HCT116 (cell line): ENCODE measurements around the gene ZNF692. TPM values are rescaled to one million over a fixed set of nuclear protein-coding genes. Genes with fewer than 3 reads are reported as not detected.

Experiments used
- ATAC-seq: fragments of 200-7000 bp; cut with Tn5 transposase; 2 replicates; pipeline ENCODE4 v1.9.1; 2020; ENCODE audit warnings: mild to moderate bottlenecking, moderate library complexity
- BruUV-seq: library from RNA; stranded (reverse); fragments of 400-500 nt; replicated peaks from 2 replicates; lab custom pipeline; 2021; lab: Mats Ljungman, UMichigan
- CTCF ChIA-PET: fragments of 300-600 bp; sonication (Branson Sonifier 250); formaldehyde crosslinking; loops from one replicate; lab custom pipeline; 2021; ENCODE audit warnings: antibody characterized with exemption; lab: Charles Lee
- POLR2A ChIA-PET: fragments of 300-600, 350-600 bp; sonication (Branson Sonifier 250); formaldehyde crosslinking; loops from one replicate; lab custom pipeline; 2021; ENCODE audit warnings: antibody characterized with exemption; lab: Charles Lee
- RAD21 ChIA-PET, 2 experiments: fragments of 300-600 bp; sonication (Branson Sonifier 250); formaldehyde crosslinking; loops; one replicate each; lab custom pipeline; 2023; ENCODE audit warnings: low total read pairs in 2 of 2; ENCODE audit not compliant: uncharacterized antibody in 2 of 2, unreplicated experiment in 2 of 2, low non-redundant PET in 1 of 2; lab: Charles Lee
- DNase-seq: peaks from one replicate; pipeline ENCODE4 v3.0.0-alpha.2; 2010; ENCODE audit warnings: low read depth, low spot score
- H2AFZ ChIP-seq: fragments of 200-600 bp; shearing (Covaris generic), sonication (generic); 2 replicates; pipeline ENCODE4 v1.6.1; 2017; ENCODE audit warnings: low read depth, mixed run types, mixed read lengths, antibody characterized with exemption, low read length; ENCODE audit not compliant: poor library complexity, severe bottlenecking
- H3K27ac ChIP-seq: 2 replicates; pipeline ENCODE4 v1.5.1; 2012; ENCODE audit warnings: low read depth, low read length
- H3K27me3 ChIP-seq: fragments of 200-600 bp; sonication (generic); 2 replicates; pipeline ENCODE4 v1.6.1; 2016; ENCODE audit warnings: mixed run types, low read length, mixed read lengths; ENCODE audit not compliant: insufficient read depth
- H3K36me3 ChIP-seq, 2 experiments: fragments of 200-500 bp in 1 of 2; fragments of 200-600 bp in 1 of 2; sonication (Bioruptor generic) in 1 of 2; sonication (generic) in 1 of 2; 2 replicates each; pipeline versions ENCODE4 v1.5.1 to v1.6.1; 2014 to 2016; ENCODE audit warnings: low read length in 2 of 2, inconsistent platforms in 1 of 2, mixed read lengths in 1 of 2, mixed run types in 1 of 2; ENCODE audit not compliant: insufficient read depth in 2 of 2, control insufficient read depth in 1 of 2
- H3K4me1 ChIP-seq, 2 experiments: fragments of 200-600 bp in 1 of 2; sonication (generic) in 1 of 2; 2 replicates each; pipeline versions ENCODE4 v1.5.1 to v1.6.1; 2012 to 2017; ENCODE audit warnings: low read length in 2 of 2, inconsistent platforms in 1 of 2, mild to moderate bottlenecking in 1 of 2, mixed read lengths in 1 of 2, mixed run types in 1 of 2, moderate library complexity in 1 of 2; ENCODE audit not compliant: insufficient read depth in 2 of 2, control insufficient read depth in 1 of 2
- H3K4me2 ChIP-seq: fragments of 200-600 bp; sonication (generic); 2 replicates; pipeline ENCODE4 v1.6.1; 2017; ENCODE audit warnings: mixed run types, low read length, mixed read lengths
- H3K4me3 ChIP-seq, 2 experiments: fragments of 200-600 bp in 1 of 2; sonication (generic) in 1 of 2; replicated peaks in 1 of 2; 2 replicates each; pipeline ENCODE4 v1.5.1; 2011 to 2016; ENCODE audit warnings: low read length in 2 of 2, control low read depth in 1 of 2, low read depth in 1 of 2, mild to moderate bottlenecking in 1 of 2, mixed read lengths in 1 of 2, mixed run types in 1 of 2
- H3K79me2 ChIP-seq: fragments of 200-600 bp; sonication (generic); 2 replicates; pipeline ENCODE4 v1.6.1; 2017; ENCODE audit warnings: mild to moderate bottlenecking, mixed run types, low read length, moderate library complexity, mixed read lengths; ENCODE audit not compliant: insufficient read depth
- H3K9ac ChIP-seq: fragments of 200-600 bp; sonication (generic); 2 replicates; pipeline ENCODE4 v1.6.1; 2016; ENCODE audit warnings: low read length, mixed read lengths
- H3K9me2 ChIP-seq: fragments of 200-600 bp; sonication (generic), shearing (Covaris generic); 2 replicates; pipeline ENCODE4 v1.6.1; 2017; ENCODE audit warnings: mixed run types, mild to moderate bottlenecking, moderate library complexity; ENCODE audit not compliant: insufficient read depth
- H3K9me3 ChIP-seq, 2 experiments: fragments of 200-500 bp in 1 of 2; fragments of 200-600 bp in 1 of 2; sonication (Bioruptor generic) in 1 of 2; sonication (generic) in 1 of 2; 2 replicates each; pipeline ENCODE4 v1.6.1; 2014 to 2017; ENCODE audit warnings: low read length in 2 of 2, mixed read lengths in 2 of 2, inconsistent platforms in 1 of 2, low read depth in 1 of 2, mild to moderate bottlenecking in 1 of 2, mixed run types in 1 of 2, moderate library complexity in 1 of 2; ENCODE audit not compliant: control insufficient read depth in 1 of 2, insufficient read depth in 1 of 2
- H4K20me1 ChIP-seq: fragments of 200-600 bp; sonication (generic), shearing (Covaris generic); 2 replicates; pipeline ENCODE4 v1.6.1; 2017; ENCODE audit warnings: mixed run types, mild to moderate bottlenecking, moderate library complexity; ENCODE audit not compliant: insufficient read depth
- EGR1 ChIP-seq: IDR thresholded peaks from 2 replicates; pipeline ENCODE4 v1.6.1; 2012; ENCODE audit warnings: low read depth
- EZH2 ChIP-seq: fragments of 200-600 bp; sonication (generic); IDR thresholded peaks from 2 replicates; pipeline ENCODE4 v1.6.1; 2017; ENCODE audit warnings: antibody characterized with exemption, mixed run types
- FOSL1 ChIP-seq: IDR thresholded peaks from 2 replicates; pipeline ENCODE4 v1.6.1; 2012; ENCODE audit warnings: low read depth
- JUND ChIP-seq: IDR thresholded peaks from 2 replicates; pipeline ENCODE4 v1.6.1; 2012
- POLR2AphosphoS5 ChIP-seq: IDR thresholded peaks from 2 replicates; pipeline ENCODE4 v1.6.1; 2011; ENCODE audit warnings: mild to moderate bottlenecking, low read depth, low read length, moderate library complexity
- SIN3A ChIP-seq: IDR thresholded peaks from 2 replicates; pipeline ENCODE4 v1.6.1; 2012; ENCODE audit warnings: low read depth
- SP1 ChIP-seq: IDR thresholded peaks from 2 replicates; pipeline ENCODE4 v1.6.1; 2012; ENCODE audit warnings: low read depth
- SRF ChIP-seq: IDR thresholded peaks from 2 replicates; pipeline ENCODE4 v1.6.1; 2012; ENCODE audit warnings: low read depth
- TCF7L2 ChIP-seq: IDR thresholded peaks from 2 replicates; pipeline ENCODE4 v1.7.0; 2011; ENCODE audit warnings: borderline replicate concordance, inconsistent platforms; ENCODE audit not compliant: insufficient read depth, insufficient read length; ENCODE audit errors: extremely low read depth
- YY1 ChIP-seq: IDR thresholded peaks from 2 replicates; pipeline ENCODE4 v1.6.1; 2011; ENCODE audit warnings: low read length, low read depth, moderate library complexity, mild to moderate bottlenecking; ENCODE audit not compliant: insufficient replicate concordance; ENCODE audit errors: extremely low read depth
- ZFX ChIP-seq: fragments of 450-650 bp; IDR thresholded peaks from 2 replicates; pipeline ENCODE4 v1.6.1; 2017
- intact Hi-C: fragments of 100-400 bp; cut with micrococcal nuclease; formaldehyde crosslinking; loops from 2 replicates; pipeline ENCODE4 v1.10.0; 2022
- total RNA-seq: library from RNA; stranded (reverse); gene quantifications from one replicate; pipeline ENCODE4 v1.2.1, GENCODE V29; 2021; ENCODE audit not compliant: unreplicated experiment
- TF ChIP-seq, protein P1 (sequence below): IDR thresholded peaks from 2 replicates; pipeline ENCODE4 v1.6.1; 2012
- TF ChIP-seq, protein P2 (sequence below): IDR thresholded peaks from 2 replicates; pipeline ENCODE4 v1.6.1; 2012; ENCODE audit warnings: low read depth
- TF ChIP-seq, protein P3 (sequence below): IDR thresholded peaks from 2 replicates; pipeline ENCODE4 v1.6.1; 2011; ENCODE audit warnings: mild to moderate bottlenecking, low read length, moderate library complexity; ENCODE audit not compliant: insufficient replicate concordance; ENCODE audit errors: extremely low read depth
- TF ChIP-seq, protein P4 (sequence below): IDR thresholded peaks from 2 replicates; pipeline ENCODE4 v1.6.1; 2012

ZNF692 gene
- total RNA-seq, 1 experiment from 2014 or later: 76.2 TPM

DNA sequence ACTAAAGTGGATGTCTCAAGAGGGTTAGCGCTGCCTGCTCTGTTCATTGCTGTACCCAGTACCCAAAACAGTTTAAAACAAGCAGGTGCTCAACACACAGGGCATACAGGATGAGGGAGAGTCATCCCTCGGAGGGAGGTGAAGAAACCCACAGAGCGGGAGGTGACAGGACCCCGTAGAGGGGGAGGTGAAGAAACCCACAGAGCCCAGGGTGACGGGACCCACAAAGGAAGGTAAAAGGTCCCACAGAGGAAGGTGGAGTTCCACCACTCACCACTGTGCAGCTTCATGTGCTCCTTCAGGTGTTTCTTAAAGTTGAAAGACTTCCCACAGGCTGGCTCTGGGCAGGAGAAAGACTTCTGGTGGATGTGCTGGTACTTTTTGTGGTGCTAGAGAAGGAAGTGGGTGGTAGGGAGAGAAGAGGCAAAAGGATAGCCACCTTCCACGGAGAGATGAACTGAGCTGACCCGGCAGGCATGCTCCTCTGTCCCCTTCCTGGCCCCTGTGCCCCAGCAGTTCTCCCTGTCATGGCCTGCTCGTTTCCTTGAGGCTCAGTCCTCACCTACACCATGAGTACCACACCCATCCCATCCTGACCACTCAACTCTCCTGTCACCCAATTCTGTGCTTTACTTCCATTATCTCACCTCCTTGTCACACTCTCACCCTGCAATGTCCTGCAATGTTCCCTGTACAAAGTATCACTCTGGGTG, 5.1 kb downstream of the ZNF692 start:
- no TSS peak for BruUV-seq
- Histone ChIP-seq H3K9me2 (no peaks in the 10 kb centered on the region), H3K27me3 (no peaks in the 10 kb centered on the region), H3K36me3 (peaks cover 13 to 48% of the 10 kb centered on the region in 2 experiments; a peak in 3 of 4 replicates), H3K79me2 (peaks cover 33% of the 10 kb centered on the region; the same call in 1 of the 2 replicates), H3K4me3 (no peak overlapping the region), H3K9me3 (no peaks in the 10 kb centered on the region), H2AFZ (no peak overlapping the region), H3K27ac (no peak overlapping the region), H3K4me1 (peaks cover 7 to 18% of the 10 kb centered on the region in 2 experiments), H3K4me2 (no peak overlapping the region), H4K20me1 (no peaks in the 10 kb centered on the region), H3K9ac (no peak overlapping the region)
- ChIA-PET POLR2A (no interaction called here), RAD21 (no interaction called here), CTCF (no interaction called here)
- DNase-seq (no peak), ATAC-seq (no peak)
- intact Hi-C loops: no loop called here
- TF ChIP-seq EZH2 (no peak), POLR2AphosphoS5 (no peak), FOSL1 (no peak), SP1 (no peak), EGR1 (no peak), YY1 (no peak), SRF (no peak), TCF7L2 (no peak), SIN3A (no peak), ZFX (no peak), JUND (no peak)
- TF ChIP-seq, protein P1, sequence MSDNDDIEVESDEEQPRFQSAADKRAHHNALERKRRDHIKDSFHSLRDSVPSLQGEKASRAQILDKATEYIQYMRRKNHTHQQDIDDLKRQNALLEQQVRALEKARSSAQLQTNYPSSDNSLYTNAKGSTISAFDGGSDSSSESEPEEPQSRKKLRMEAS: no peak
- TF ChIP-seq, protein P2, sequence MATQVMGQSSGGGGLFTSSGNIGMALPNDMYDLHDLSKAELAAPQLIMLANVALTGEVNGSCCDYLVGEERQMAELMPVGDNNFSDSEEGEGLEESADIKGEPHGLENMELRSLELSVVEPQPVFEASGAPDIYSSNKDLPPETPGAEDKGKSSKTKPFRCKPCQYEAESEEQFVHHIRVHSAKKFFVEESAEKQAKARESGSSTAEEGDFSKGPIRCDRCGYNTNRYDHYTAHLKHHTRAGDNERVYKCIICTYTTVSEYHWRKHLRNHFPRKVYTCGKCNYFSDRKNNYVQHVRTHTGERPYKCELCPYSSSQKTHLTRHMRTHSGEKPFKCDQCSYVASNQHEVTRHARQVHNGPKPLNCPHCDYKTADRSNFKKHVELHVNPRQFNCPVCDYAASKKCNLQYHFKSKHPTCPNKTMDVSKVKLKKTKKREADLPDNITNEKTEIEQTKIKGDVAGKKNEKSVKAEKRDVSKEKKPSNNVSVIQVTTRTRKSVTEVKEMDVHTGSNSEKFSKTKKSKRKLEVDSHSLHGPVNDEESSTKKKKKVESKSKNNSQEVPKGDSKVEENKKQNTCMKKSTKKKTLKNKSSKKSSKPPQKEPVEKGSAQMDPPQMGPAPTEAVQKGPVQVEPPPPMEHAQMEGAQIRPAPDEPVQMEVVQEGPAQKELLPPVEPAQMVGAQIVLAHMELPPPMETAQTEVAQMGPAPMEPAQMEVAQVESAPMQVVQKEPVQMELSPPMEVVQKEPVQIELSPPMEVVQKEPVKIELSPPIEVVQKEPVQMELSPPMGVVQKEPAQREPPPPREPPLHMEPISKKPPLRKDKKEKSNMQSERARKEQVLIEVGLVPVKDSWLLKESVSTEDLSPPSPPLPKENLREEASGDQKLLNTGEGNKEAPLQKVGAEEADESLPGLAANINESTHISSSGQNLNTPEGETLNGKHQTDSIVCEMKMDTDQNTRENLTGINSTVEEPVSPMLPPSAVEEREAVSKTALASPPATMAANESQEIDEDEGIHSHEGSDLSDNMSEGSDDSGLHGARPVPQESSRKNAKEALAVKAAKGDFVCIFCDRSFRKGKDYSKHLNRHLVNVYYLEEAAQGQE: no peak
- TF ChIP-seq, protein P3, sequence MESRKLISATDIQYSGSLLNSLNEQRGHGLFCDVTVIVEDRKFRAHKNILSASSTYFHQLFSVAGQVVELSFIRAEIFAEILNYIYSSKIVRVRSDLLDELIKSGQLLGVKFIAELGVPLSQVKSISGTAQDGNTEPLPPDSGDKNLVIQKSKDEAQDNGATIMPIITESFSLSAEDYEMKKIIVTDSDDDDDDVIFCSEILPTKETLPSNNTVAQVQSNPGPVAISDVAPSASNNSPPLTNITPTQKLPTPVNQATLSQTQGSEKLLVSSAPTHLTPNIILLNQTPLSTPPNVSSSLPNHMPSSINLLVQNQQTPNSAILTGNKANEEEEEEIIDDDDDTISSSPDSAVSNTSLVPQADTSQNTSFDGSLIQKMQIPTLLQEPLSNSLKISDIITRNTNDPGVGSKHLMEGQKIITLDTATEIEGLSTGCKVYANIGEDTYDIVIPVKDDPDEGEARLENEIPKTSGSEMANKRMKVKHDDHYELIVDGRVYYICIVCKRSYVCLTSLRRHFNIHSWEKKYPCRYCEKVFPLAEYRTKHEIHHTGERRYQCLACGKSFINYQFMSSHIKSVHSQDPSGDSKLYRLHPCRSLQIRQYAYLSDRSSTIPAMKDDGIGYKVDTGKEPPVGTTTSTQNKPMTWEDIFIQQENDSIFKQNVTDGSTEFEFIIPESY: no peak
- TF ChIP-seq, protein P4, sequence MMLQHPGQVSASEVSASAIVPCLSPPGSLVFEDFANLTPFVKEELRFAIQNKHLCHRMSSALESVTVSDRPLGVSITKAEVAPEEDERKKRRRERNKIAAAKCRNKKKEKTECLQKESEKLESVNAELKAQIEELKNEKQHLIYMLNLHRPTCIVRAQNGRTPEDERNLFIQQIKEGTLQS: no peak
